A673 (cell line): Measurements from ENCODE around the gene OR8B12. TPM values are rescaled to one million over a fixed set of nuclear protein-coding genes. Genes with fewer than 3 reads are reported as not detected.

Source experiments
- BruUV-seq: library from RNA; stranded (reverse); fragments of 400-500 nt; replicated peaks from 2 replicates; lab custom pipeline; 2021; lab: Mats Ljungman, UMichigan
- CTCF ChIA-PET: fragments of 300-600 bp; sonication (Branson Sonifier 250); formaldehyde crosslinking; loops from one replicate; lab custom pipeline; 2022; ENCODE audit warnings: antibody characterized with exemption; lab: Charles Lee
- POLR2A ChIA-PET: fragments of 300-600 bp; sonication (Branson Sonifier 250); formaldehyde crosslinking; loops from one replicate; lab custom pipeline; 2022; ENCODE audit warnings: antibody characterized with exemption; ENCODE audit not compliant: low non-redundant PET; lab: Charles Lee
- DNase-seq: peaks from one replicate; pipeline ENCODE4 v3.0.0-alpha.2; 2015; ENCODE audit warnings: low spot score
- H3K27ac ChIP-seq: fragments of 200-600 bp; sonication (generic); 2 replicates; pipeline ENCODE4 v1.5.1; 2016; ENCODE audit warnings: mixed run types, low read depth, mild to moderate bottlenecking, mixed read lengths, antibody characterized with exemption, low read length; ENCODE audit not compliant: poor library complexity, severe bottlenecking
- H3K27me3 ChIP-seq: fragments of 200-600 bp; sonication (generic); replicated peaks from 2 replicates; pipeline ENCODE4 v1.6.1; 2017; ENCODE audit warnings: mixed run types, low read depth, mild to moderate bottlenecking, mixed read lengths, antibody characterized with exemption, low read length; ENCODE audit not compliant: insufficient read depth, poor library complexity
- H3K36me3 ChIP-seq: fragments of 200-600 bp; sonication (generic); 2 replicates; pipeline ENCODE4 v1.6.1; 2016; ENCODE audit warnings: mixed run types, mild to moderate bottlenecking, mixed read lengths, antibody characterized with exemption, low read length; ENCODE audit not compliant: insufficient read depth, poor library complexity, severe bottlenecking
- H3K4me1 ChIP-seq: fragments of 200-600 bp; sonication (generic); 2 replicates; pipeline ENCODE4 v1.6.1; 2017; ENCODE audit warnings: mixed run types, mild to moderate bottlenecking, mixed read lengths, antibody characterized with exemption, low read length; ENCODE audit not compliant: insufficient read depth, poor library complexity, severe bottlenecking
- H3K4me3 ChIP-seq: fragments of 200-600 bp; sonication (generic); 2 replicates; pipeline ENCODE4 v1.5.1; 2016; ENCODE audit warnings: low read depth, mixed run types, mild to moderate bottlenecking, mixed read lengths, low read length; ENCODE audit not compliant: poor library complexity, severe bottlenecking
- H3K9me3 ChIP-seq: fragments of 200-600 bp; sonication (generic); 2 replicates; pipeline ENCODE4 v1.6.1; 2016; ENCODE audit warnings: mixed run types, low read depth, mild to moderate bottlenecking, mixed read lengths, antibody characterized with exemption, low read length; ENCODE audit not compliant: poor library complexity, severe bottlenecking
- EZH2 ChIP-seq: fragments of 200-600 bp; sonication (generic); IDR thresholded peaks from 2 replicates; pipeline ENCODE4 v1.6.1; 2017; ENCODE audit warnings: borderline replicate concordance, low read depth, mild to moderate bottlenecking, mixed read lengths, antibody characterized with exemption, low read length; ENCODE audit not compliant: poor library complexity, severe bottlenecking
- intact Hi-C: fragments of 100-400 bp; cut with micrococcal nuclease; formaldehyde crosslinking; loops from one replicate; pipeline ENCODE4 v1.10.0; 2022; ENCODE audit not compliant: unreplicated experiment
- total RNA-seq: library from RNA; stranded (reverse); gene quantifications from 2 replicates; pipeline ENCODE4 v1.2.3, GENCODE V29; 2021
- TF ChIP-seq, protein P1 (sequence below): fragments of 300-800, 200-600 bp; sonication (generic); conservative IDR thresholded peaks from 2 replicates; pipeline ENCODE4 v1.5.1; 2017; ENCODE audit warnings: low read depth, mild to moderate bottlenecking, antibody characterized with exemption, low read length, moderate library complexity, mixed read lengths

OR8B12 gene
- total RNA-seq, 1 experiment from 2014 or later, result not detected

DNA sequence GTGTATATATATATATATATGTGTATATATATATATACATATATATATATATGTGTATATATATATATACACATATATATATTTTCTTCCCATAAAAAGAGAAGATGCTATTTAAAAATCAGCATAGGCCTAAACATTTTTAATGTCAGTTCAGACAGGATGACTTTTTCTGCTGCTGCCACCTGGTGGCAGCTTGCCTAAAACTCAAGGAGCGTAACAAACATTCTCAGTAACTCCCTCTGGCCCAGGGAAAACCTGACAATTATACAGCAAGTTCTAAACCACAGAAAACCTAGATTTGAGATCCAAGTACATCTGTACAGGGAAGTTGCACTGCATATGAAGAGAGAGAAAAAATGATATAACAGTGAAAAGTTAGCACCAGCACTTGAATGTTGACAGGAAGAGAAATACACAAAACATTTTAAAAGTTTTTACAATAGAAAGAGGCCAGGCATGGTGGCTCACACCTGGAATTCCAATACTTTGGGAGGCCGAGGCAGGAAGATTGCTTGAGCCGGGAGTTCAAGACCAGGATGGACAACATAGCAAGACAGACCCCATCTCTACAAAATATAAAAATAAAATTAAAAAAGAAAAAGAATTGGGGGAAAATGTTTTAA is 42.9 kb upstream of the OR8B12 start:
- DNase-seq, result peak; percentile 81
- no peaks in the 10 kb centered on the region for H3K36me3 ChIP-seq
- CTCF ChIA-PET, result no interaction called here
- H3K4me1 ChIP-seq, result no peaks in the 10 kb centered on the region
- no peak overlapping the region for H3K4me3 ChIP-seq
- H3K9me3 ChIP-seq, result no peaks in the 10 kb centered on the region
- intact Hi-C loops, result loop anchor here (1.0 to 2.0 kb wide), 2 partner anchors 171 to 516 kb away; no protein-coding TSS in a partner anchor
- H3K27me3 ChIP-seq, result no peaks in the 10 kb centered on the region
- POLR2A ChIA-PET, result no interaction called here
- H3K27ac ChIP-seq, result no peak overlapping the region
- TF ChIP-seq, protein P1, sequence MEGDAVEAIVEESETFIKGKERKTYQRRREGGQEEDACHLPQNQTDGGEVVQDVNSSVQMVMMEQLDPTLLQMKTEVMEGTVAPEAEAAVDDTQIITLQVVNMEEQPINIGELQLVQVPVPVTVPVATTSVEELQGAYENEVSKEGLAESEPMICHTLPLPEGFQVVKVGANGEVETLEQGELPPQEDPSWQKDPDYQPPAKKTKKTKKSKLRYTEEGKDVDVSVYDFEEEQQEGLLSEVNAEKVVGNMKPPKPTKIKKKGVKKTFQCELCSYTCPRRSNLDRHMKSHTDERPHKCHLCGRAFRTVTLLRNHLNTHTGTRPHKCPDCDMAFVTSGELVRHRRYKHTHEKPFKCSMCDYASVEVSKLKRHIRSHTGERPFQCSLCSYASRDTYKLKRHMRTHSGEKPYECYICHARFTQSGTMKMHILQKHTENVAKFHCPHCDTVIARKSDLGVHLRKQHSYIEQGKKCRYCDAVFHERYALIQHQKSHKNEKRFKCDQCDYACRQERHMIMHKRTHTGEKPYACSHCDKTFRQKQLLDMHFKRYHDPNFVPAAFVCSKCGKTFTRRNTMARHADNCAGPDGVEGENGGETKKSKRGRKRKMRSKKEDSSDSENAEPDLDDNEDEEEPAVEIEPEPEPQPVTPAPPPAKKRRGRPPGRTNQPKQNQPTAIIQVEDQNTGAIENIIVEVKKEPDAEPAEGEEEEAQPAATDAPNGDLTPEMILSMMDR, result peak; percentile 75
- no peak for TF ChIP-seq EZH2
- BruUV-seq, result no TSS peak

DNA sequence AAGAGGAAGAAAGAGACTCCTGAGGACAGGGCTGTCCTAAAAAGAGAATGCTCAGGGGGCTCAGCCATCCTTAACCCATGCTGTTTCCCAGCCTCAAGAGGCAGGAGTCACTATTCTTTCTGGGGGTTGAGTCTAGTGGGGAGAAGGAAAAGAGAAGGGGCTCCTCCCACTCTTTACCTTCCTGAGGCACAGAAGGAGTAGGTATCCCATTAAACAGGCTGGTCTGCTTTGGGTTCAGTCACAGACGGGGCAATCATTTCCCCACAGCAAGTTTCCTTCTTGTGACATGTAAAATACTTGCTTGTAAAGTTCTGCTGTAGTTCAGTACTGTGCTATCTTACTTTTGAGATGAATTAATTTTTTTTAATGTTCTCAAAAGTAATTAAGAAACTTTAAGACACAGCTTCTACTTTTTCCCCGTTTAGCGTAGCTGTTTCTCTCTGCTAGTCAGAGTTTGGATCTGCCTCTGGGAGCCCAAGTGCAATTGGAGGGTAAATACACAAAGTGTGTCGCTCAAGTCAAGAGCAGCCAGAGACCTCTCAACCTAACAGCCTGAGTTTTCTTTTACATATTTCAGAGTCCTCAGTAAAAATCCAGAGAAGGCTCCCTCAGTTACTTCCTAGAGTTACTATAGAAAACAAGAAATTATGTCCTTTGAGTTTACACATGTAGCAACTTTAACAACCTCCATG is 41.4 kb upstream of the OR8B12 start:
- no peak for TF ChIP-seq EZH2
- TF ChIP-seq, protein P1, result no peak

DNA sequence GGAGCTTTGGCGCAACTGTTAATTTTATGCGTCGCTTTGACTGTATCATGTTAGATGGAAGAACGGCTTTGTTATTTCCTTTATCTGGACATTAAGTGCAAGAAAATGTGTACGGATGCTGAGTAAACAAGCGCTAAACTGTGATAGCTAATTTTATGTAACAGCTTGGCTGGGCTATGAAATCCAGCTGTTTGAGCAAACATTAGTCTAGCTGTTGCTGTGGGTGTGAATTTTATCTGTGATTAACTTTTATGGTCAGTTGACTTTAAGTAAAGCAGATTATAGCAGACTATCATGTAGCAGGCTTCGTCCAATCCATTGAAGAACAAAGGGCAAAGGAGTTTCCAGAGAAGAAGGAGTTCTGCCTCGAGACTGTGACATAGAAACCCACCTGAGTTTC is 40.3 kb upstream of the OR8B12 start:
- ChIA-PET CTCF (no interaction called here), POLR2A (no interaction called here)
- no peaks in the 10 kb centered on the region for H3K27me3 ChIP-seq
- no peak for DNase-seq
- H3K27ac ChIP-seq, result no peak overlapping the region
- no peak overlapping the region for H3K4me3 ChIP-seq
- H3K9me3 ChIP-seq, result no peaks in the 10 kb centered on the region
- intact Hi-C loops, result no loop called here
- no peaks in the 10 kb centered on the region for H3K36me3 ChIP-seq
- no TSS peak for BruUV-seq
- H3K4me1 ChIP-seq, result no peaks in the 10 kb centered on the region
- no peak for TF ChIP-seq EZH2
- TF ChIP-seq, protein P1, result no peak

More for the DNA sequence above, 41.4 kb upstream of the OR8B12 start:
- BruUV-seq, result no TSS peak
- intact Hi-C loops, result no loop called here
- POLR2A ChIA-PET, result no interaction called here
- no peaks in the 10 kb centered on the region for H3K36me3 ChIP-seq
- CTCF ChIA-PET, result interaction anchor here (0.7 kb wide), 1 partner anchor 26 kb away, joined by 3 read pairs; no protein-coding TSS in a partner anchor
- no peak overlapping the region for H3K4me3 ChIP-seq
- no peaks in the 10 kb centered on the region for H3K9me3 ChIP-seq
- no peak for DNase-seq
- no peaks in the 10 kb centered on the region for H3K4me1 ChIP-seq
- H3K27ac ChIP-seq, result no peak overlapping the region
- no peaks in the 10 kb centered on the region for H3K27me3 ChIP-seq
